Stimulated activated CD8-positive, alpha-beta memory T cell treated with anti-CD3 and anti-CD28 coated beads, Interleukin-15, amount 100 ng/mL, for 4 hours (primary cell): ENCODE measurements around the gene AK5.
"Not testable (repeated sequence)": the region's sequence is repeated elsewhere in the genome, so short reads cannot be mapped to it uniquely, and the experiment has no call there.

Experiments
- DNase-seq, 2 donors: peaks; one replicate each; pipeline ENCODE4 v3.0.0-alpha.2; 2020; ENCODE audit warnings: low read depth in 2 of 2

The AK5 gene

GRCh38 chr1:77288275-77288674 lies 6.5 kb downstream of the AK5 start:
- no peak for DNase-seq

GRCh38 chr1:77290576-77290975 lies 8.8 kb downstream of the AK5 start:
- no peak for DNase-seq

- no peak for DNase-seq
Measured at GRCh38 chr1:77292551-77292950, 10.7 kb downstream of the AK5 start.

GRCh38 chr1:77300566-77300965 lies 18.7 kb downstream of the AK5 start:
- no peak for DNase-seq

- DNase-seq = no peak
Measured at GRCh38 chr1:77303387-77303786, 21.6 kb downstream of the AK5 start.

GRCh38 chr1:77308889-77309621 lies 27.2 kb downstream of the AK5 start:
- no peak for DNase-seq

GRCh38 chr1:77310924-77311323 lies 29.1 kb downstream of the AK5 start:
- DNase-seq = no peak

GRCh38 chr1:77312364-77312763 lies 30.5 kb downstream of the AK5 start:
- DNase-seq = not testable (repeated sequence)

GRCh38 chr1:77313491-77313890 lies 31.7 kb downstream of the AK5 start:
- DNase-seq = no peak

- no peak for DNase-seq
Measured at GRCh38 chr1:77316006-77316405, 34.2 kb downstream of the AK5 start.

- no peak for DNase-seq
Measured at GRCh38 chr1:77316966-77317365, 35.1 kb downstream of the AK5 start.

- no peak for DNase-seq
Measured at GRCh38 chr1:77319036-77319705, 37.4 kb downstream of the AK5 start.

GRCh38 chr1:77322061-77322900 lies 40.5 kb downstream of the AK5 start:
- DNase-seq = no peak

GRCh38 chr1:77333501-77333900 lies 51.7 kb downstream of the AK5 start:
- no peak for DNase-seq

- no peak for DNase-seq
Measured at GRCh38 chr1:77336729-77337128, 54.9 kb downstream of the AK5 start.

GRCh38 chr1:77339326-77339725 lies 57.5 kb downstream of the AK5 start:
- no peak for DNase-seq

- no peak for DNase-seq
Measured at GRCh38 chr1:77341195-77341594, 59.4 kb downstream of the AK5 start.

- no peak for DNase-seq
Measured at GRCh38 chr1:77342745-77343144, 60.9 kb downstream of the AK5 start.

GRCh38 chr1:77347646-77348045 lies 65.8 kb downstream of the AK5 start:
- DNase-seq = no peak

GRCh38 chr1:77348549-77348948 lies 66.7 kb downstream of the AK5 start:
- DNase-seq = no peak

- no peak for DNase-seq
Measured at GRCh38 chr1:77349275-77349674, 67.5 kb downstream of the AK5 start.

GRCh38 chr1:77350012-77350770 lies 68.4 kb downstream of the AK5 start:
- no peak for DNase-seq
